A673 (cell line): ENCODE measurements around the gene BRCA1.

ENCODE experiments used
- EZH2 ChIP-seq: fragments of 200-600 bp; sonication (generic); IDR thresholded peaks from 2 replicates; pipeline ENCODE4 v1.6.1; 2017; ENCODE audit warnings: borderline replicate concordance, low read depth, mild to moderate bottlenecking, mixed read lengths, antibody characterized with exemption, low read length; ENCODE audit not compliant: poor library complexity, severe bottlenecking
- TF ChIP-seq, protein P1 (sequence below): fragments of 300-800, 200-600 bp; sonication (generic); conservative IDR thresholded peaks from 2 replicates; pipeline ENCODE4 v1.5.1; 2017; ENCODE audit warnings: low read depth, mild to moderate bottlenecking, antibody characterized with exemption, low read length, moderate library complexity, mixed read lengths

DNA sequence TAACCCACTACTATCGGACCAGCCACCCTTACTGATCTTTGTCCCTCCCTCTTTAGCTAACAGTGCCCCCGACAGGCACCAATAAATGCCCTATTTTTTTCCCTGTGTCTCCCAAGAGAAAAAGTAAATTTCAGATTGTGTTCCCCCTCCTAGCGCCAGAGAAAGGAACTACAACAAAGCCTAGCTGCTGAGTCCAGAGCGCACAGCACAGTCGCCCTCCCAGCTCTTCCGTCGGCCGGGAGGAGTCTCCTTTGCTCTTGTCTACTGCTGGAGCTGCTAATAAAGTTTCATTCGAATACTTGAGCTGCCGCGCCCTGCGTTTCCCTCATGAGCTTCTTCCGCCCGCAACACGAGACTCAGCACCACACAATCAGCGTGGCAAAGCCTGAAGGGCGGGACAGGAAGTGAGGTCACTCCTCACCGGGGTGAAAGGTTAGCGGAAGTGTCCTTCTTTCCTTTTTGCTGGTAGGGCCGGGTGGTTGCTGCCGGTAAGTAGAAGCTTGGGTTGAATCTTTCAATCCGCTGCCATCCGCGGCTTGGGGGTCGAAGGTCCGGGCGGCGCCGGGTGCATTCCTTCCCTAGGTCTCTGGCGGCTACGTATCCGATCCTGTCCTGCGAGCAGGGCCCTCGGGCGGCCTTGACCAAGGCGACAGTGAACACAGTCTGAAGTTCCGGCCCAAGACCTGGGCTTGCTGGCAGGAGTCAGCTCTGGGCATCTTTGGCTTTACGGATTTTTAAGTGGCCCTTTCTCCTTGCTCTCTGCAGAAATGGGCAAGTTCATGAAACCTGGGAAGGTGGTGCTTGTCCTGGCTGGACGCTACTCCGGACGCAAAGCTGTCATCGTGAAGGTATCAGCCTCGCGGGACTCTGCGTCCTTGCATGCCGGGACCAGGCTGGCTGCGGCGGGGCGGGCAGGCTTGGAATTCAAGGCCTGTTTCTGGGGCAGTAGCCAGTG is 126.9 kb downstream of the BRCA1 start, which contains the start of gene RPL27:
- TF ChIP-seq, protein P1, sequence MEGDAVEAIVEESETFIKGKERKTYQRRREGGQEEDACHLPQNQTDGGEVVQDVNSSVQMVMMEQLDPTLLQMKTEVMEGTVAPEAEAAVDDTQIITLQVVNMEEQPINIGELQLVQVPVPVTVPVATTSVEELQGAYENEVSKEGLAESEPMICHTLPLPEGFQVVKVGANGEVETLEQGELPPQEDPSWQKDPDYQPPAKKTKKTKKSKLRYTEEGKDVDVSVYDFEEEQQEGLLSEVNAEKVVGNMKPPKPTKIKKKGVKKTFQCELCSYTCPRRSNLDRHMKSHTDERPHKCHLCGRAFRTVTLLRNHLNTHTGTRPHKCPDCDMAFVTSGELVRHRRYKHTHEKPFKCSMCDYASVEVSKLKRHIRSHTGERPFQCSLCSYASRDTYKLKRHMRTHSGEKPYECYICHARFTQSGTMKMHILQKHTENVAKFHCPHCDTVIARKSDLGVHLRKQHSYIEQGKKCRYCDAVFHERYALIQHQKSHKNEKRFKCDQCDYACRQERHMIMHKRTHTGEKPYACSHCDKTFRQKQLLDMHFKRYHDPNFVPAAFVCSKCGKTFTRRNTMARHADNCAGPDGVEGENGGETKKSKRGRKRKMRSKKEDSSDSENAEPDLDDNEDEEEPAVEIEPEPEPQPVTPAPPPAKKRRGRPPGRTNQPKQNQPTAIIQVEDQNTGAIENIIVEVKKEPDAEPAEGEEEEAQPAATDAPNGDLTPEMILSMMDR: peak; percentile 65
- no peak for TF ChIP-seq EZH2
